Activated T-cell treated with anti-CD3 and anti-CD28 coated beads, Interleukin-2, amount 50 U/mL, for 4 hours (primary cell): ENCODE measurements around the gene DTX2. TPM values are rescaled to one million over a fixed set of nuclear protein-coding genes. Genes with fewer than 3 reads are reported as not detected.
"Not testable (repeated sequence)": the region's sequence is repeated elsewhere in the genome, so short reads cannot be mapped to it uniquely, and the experiment has no call there.

Source experiments
- ATAC-seq, 2 donors: fragments of 200-7000 bp; cut with Tn5 transposase; one replicate each; pipeline ENCODE4 v1.10.0; 2021
- DNase-seq: peaks from one replicate; pipeline ENCODE4 v3.0.0-alpha.2; 2020
- H3K27me3 Mint-ChIP-seq: one replicate; pipeline ENCODE4 v1.8.0; 2021; ENCODE audit warnings: low read depth, mixed read lengths
- H3K36me3 Mint-ChIP-seq: one replicate; pipeline ENCODE4 v1.8.0; 2022; ENCODE audit warnings: mixed read lengths; ENCODE audit not compliant: insufficient read depth
- H3K4me1 Mint-ChIP-seq: one replicate; pipeline ENCODE4 v1.8.0; 2021; ENCODE audit warnings: low read depth, mixed read lengths
- H3K4me3 Mint-ChIP-seq: one replicate; pipeline ENCODE4 v1.8.0; 2021; ENCODE audit warnings: mild to moderate bottlenecking, moderate library complexity, mixed read lengths
- H3K9me3 Mint-ChIP-seq: one replicate; pipeline ENCODE4 v1.8.0; 2021; ENCODE audit warnings: mixed read lengths
- total RNA-seq, 3 donors: library from RNA; stranded (reverse); gene quantifications; one replicate each; pipeline ENCODE4 v1.2.1, GENCODE V29; 2021

DTX2 gene
- total RNA-seq, 3 donors from 2014 or later: 17.7 to 25.7 (median 21.7) TPM

DNA sequence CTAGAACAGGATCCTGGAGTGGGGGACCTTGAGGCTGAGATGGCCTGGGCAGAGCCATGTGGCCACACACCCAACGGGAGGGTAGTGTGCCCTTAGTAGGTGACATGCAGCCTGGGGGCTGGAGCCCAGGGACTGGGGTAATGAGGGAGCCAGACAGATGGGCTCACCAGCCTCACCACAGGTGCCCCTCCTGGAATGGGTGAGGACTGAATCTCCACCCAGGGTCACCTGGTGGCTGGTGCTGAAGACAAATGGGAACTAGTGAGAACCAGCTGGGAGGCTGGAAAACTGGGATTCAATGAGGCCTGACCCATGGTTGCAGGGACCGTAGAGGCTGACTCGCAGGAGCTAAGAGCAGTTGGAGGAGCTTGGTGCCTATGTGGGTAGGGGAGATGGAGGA lies 30.7 kb upstream of the DTX2 start:
- no peak for DNase-seq
- Mint-ChIP-seq H3K4me3 (no peak overlapping the region), H3K4me1 (no peaks in the 10 kb centered on the region), H3K9me3 (no peaks in the 10 kb centered on the region), H3K36me3 (no peaks in the 10 kb centered on the region), H3K27me3 (no peaks in the 10 kb centered on the region)
- no peak for ATAC-seq

DNA sequence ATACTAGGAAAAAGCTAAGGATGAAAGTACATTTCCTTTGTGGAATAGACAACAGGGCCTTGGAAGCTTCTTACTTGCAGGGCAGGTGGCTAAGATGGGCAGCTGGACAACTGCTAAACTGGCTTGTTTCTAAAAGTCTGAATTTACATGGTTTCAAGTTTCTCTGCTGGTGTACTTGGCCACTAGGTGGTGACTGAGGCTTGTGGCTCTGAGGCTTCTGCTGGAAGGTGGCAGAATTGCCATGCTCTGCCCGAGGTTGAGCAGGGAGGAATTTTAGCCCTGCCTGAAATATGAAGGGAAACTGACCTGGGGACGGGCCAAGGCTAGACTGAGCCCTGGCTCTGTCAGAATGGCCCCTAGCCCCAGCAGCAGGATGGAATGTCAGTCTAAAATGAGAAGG lies 23.6 kb upstream of the DTX2 start:
- not testable (repeated sequence) for H3K9me3 Mint-ChIP-seq, H3K4me1 Mint-ChIP-seq, H3K36me3 Mint-ChIP-seq, H3K27me3 Mint-ChIP-seq, H3K4me3 Mint-ChIP-seq
- ATAC-seq (peak; percentile 70 to 77), DNase-seq (peak; percentile 45)

DNA sequence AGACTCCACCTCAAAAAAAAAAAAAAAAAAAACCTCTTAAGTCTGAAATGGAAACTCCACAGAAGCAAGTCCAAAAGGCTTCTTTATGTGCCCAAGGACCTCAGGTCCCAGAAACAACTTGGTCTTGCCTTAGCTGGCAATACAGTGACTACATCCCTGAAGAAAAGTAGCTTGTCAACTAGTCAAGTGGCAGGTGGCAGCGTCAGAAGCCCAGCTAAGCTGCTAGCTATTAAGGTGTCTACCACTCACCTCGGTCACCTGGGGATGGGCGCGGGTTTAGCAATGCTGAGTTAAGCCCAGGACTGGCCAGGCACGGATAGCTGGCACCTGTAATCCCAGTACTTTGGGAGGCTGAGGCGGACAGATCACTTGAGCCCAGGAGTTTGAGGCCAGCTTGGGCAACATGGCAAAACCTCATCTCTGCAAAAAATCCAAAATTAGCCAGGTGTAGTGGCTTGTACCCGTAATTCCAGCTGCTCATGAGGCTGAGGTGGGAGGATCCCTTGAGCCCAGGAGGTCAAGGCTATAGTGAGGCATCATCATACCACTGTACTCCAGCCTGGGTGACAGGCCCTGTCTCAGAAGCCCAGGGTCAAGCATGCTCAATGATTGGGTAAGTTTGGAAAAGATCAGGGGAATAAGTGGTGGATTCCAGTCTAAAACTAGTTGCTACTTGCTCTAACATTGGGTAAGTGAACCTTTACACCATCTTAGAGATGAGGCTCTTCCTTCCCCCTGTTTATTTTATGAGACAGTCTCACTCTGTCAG lies 22.2 kb upstream of the DTX2 start:
- H3K4me1 Mint-ChIP-seq, DNase-seq, H3K27me3 Mint-ChIP-seq, H3K9me3 Mint-ChIP-seq, H3K4me3 Mint-ChIP-seq, ATAC-seq, H3K36me3 Mint-ChIP-seq: not testable (repeated sequence)

DNA sequence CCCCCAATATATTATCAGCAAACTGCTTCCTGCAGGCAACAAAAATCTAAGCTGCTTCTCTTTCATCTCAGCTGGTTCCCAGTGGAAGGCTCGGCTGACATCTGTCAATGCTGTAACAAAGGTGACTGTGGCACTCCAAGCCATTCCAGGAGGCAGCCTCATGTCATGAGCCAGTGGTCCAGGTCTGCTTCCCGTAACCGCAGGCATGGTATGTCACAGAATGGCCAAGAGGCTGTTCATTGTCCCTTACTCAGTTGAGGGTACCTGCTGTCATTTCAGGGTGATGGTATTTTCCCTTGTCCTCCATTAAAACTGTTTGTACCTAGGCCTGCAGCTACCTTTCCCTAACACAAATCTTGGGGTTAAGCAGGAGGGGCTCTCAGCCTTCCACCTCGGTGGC lies 21.1 kb upstream of the DTX2 start:
- DNase-seq, H3K9me3 Mint-ChIP-seq, H3K4me3 Mint-ChIP-seq, H3K27me3 Mint-ChIP-seq, H3K36me3 Mint-ChIP-seq, ATAC-seq: not testable (repeated sequence)
- peaks cover 11% of the 10 kb centered on the region for H3K4me1 Mint-ChIP-seq

DNA sequence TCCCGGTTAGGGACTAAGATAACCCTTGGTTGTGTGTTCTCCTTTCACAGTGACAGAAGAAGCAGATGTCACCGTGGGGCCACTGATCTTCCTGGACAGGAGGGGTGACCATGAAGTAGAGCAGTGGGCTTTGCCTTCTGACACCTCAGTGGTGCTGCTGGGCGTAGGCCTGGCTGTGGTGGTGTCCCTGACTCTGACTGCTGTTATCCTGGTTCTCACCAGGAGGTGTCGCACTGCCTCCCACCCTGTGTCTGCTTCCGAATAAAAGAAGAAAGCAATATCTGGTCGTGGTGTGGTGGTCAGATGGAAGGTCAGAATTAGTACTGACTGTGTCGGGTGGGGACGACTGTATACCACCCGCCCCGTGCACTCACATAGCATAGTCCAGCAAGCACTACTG lies 19.7 kb upstream of the DTX2 start:
- H3K36me3 Mint-ChIP-seq, H3K27me3 Mint-ChIP-seq, H3K4me3 Mint-ChIP-seq, H3K9me3 Mint-ChIP-seq, DNase-seq: not testable (repeated sequence)
- peak; percentile 54 to 62 for ATAC-seq
- peaks cover 13% of the 10 kb centered on the region for H3K4me1 Mint-ChIP-seq

DNA sequence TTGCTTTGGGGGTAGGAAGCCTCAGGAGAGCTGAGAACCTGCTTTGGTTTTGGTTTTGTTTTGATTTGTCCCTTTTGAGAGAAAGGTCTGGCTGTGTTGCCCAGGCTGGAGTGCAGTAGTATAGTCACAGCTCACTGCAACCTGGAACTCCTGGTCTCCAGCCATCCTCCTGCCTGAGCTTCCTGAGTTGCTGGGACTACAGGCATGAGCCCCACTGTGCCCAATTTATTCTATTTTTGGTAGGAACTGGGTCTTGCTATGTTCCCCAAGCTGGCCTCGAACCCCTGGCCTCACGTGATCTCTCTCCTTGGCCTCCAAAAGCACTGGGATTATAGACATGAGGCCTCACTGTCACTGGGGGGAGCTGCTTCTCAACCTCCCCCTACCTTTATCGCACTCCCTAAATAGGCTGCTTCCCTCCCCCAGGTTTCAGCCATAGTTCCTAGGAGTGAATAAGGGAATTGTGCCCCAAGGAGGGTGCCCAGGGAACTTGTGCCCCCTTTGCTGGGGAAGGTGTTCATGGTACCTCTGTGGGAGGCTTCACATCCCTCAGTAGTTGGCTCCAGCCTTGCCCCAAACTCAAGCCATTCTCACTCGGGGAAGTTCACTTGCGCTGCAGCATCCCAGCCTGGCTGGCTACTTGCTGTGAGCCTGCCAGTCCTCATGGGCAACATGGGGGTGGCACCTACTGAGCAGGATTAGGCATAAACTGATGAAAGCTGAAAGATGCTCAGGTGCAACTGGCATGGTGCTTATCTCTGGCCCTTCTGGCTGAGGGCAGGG lies 18.7 kb upstream of the DTX2 start:
- not testable (repeated sequence) for DNase-seq, H3K27me3 Mint-ChIP-seq, H3K4me3 Mint-ChIP-seq, H3K36me3 Mint-ChIP-seq, H3K9me3 Mint-ChIP-seq, ATAC-seq
- peaks cover 13% of the 10 kb centered on the region for H3K4me1 Mint-ChIP-seq

DNA sequence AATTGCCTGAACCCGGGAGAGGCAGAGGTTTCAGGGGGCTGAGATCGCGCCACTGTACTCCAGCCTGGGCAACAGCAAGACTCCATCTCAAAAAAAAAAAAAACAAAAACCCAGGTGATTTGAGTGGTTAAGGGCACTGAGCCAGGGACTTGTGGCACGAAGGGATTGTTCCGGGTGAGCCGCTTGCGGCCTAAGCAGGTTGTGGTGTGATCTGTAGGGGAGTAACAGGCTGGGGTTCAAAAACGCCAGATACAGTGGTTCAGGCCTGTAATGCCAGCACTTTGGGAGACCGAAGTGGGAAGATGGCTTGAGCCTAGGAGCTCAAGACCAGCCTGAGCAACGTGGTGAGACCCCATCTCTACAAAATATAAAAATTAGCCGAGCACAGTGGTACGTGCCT lies 17.7 kb upstream of the DTX2 start:
- ATAC-seq: peak; percentile 39 to 52
- not testable (repeated sequence) for H3K36me3 Mint-ChIP-seq, H3K4me3 Mint-ChIP-seq, H3K27me3 Mint-ChIP-seq, DNase-seq, H3K9me3 Mint-ChIP-seq
- H3K4me1 Mint-ChIP-seq: peaks cover 13% of the 10 kb centered on the region

DNA sequence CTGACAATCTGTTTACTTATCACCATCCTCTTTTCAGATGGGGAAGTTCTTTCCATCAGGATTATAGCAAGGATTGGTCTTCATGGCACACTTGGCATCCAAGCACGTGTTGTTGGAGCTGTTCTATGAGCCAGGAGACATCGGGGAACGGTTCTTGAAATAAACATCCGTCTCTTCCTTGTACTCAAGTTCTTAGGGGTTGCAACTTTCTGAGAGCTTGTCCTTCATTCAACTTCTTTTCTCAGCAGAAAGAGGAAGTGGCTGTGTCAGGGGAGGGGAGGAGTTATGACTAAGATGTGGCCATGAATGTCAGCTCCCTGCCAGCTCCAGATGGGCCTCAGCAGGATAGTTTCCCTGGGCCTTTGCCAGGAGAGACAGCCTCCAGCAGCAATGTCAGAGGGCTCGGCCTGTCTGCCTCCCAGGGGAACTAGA lies 15.9 kb upstream of the DTX2 start:
- DNase-seq, H3K27me3 Mint-ChIP-seq, H3K9me3 Mint-ChIP-seq, H3K36me3 Mint-ChIP-seq, H3K4me3 Mint-ChIP-seq: not testable (repeated sequence)
- peaks cover 13% of the 10 kb centered on the region for H3K4me1 Mint-ChIP-seq
- ATAC-seq: peak; percentile 71

DNA sequence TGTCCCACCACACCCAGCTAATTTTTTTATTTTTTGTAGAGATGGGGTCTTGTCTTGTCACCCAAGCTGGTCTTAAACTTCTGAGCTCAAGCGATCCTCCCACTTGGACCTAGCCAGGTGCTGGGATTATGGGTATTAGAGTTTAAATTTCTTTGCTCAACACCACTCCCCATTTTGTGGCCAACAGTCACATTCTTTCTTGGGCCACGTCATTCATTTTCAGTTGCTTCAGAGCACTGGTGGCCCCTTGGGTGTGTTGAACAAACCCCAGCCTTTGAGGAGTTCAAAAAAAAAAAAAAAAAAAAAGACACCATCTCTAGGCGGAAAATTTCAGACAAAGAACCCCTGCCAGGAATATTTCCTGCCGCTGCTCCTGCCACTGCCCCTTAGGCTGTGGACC lies 4.5 kb upstream of the DTX2 start:
- not testable (repeated sequence) for H3K4me1 Mint-ChIP-seq, H3K9me3 Mint-ChIP-seq, H3K36me3 Mint-ChIP-seq, ATAC-seq, H3K4me3 Mint-ChIP-seq, DNase-seq, H3K27me3 Mint-ChIP-seq

DNA sequence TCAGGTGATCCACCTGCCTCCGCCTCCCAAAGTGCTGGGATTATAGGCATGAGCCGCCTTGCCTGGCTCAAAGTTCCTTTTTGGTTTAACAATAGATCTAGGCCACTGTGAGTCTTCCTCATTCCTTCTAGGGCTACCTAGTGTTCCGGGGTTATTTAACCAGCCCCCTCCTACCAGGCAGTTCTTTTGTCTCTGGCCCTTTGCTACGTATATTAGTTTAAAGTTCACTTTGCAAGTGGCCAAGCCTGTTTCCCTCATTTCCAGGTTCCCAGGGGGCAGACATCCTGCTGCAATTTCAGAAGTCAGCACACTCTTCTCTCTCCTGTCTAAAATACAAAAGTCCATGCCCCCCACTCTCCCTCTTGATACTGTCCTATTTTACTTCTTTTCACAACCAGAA lies 3.0 kb upstream of the DTX2 start:
- H3K36me3 Mint-ChIP-seq: not testable (repeated sequence)

DNA sequence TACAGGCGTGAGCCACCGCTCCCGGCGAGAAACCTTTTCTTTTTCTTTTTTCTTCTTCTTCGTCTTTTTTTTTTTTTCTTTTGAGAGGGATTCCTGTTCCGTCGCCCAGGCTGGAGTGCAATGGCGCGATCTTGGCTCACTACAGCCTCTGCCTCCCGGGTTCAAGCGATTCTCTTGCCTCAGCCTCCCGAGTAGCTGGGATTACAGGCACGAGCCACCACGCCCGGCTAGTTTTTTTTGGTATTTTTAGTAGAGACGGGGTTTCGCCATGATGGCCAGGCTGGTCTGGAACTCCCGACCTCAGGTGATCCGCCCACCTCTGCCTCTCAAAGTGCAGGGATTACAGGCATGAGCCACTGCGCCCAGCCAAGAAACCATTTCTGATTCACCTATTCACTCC lies 742 bp upstream of the DTX2 start:
- H3K9me3 Mint-ChIP-seq, ATAC-seq, H3K36me3 Mint-ChIP-seq, DNase-seq, H3K27me3 Mint-ChIP-seq, H3K4me1 Mint-ChIP-seq, H3K4me3 Mint-ChIP-seq: not testable (repeated sequence)

More for the DNA sequence above, 3.0 kb upstream of the DTX2 start:
- H3K4me3 Mint-ChIP-seq, H3K27me3 Mint-ChIP-seq, H3K4me1 Mint-ChIP-seq, DNase-seq, H3K9me3 Mint-ChIP-seq, ATAC-seq: not testable (repeated sequence)

DNA sequence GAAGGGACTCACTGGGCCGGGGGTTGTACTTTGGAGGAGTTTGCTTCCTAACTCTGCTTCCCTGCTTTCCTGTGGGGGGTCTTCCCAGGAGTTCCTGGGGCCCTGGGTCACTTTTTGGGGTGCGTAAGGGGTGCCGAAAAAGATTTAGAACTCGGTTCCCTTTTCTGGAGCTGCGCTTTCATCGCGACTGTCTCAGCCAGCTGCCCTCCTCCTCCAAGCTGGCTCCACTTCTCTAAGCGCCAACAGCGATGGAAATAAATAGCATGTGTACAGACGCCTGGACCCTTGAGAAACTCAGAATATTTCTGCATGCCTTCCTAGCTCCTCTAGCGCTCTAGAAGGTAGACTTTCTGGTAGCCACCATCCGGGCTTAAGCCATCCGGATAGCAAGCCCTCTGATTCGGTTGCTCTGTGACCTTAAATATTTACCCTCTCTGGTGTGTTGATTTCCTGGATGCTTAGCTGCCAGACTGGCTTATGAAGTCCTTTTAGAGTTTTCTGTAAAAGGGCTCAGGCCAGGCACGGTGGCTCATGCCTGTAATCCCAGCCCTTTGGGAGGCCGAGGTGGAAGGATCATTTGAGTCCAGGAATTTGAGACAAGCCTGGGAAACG lies 868 bp downstream of the DTX2 start:
- H3K27me3 Mint-ChIP-seq, H3K9me3 Mint-ChIP-seq, ATAC-seq, DNase-seq, H3K36me3 Mint-ChIP-seq, H3K4me1 Mint-ChIP-seq, H3K4me3 Mint-ChIP-seq: not testable (repeated sequence)

DNA sequence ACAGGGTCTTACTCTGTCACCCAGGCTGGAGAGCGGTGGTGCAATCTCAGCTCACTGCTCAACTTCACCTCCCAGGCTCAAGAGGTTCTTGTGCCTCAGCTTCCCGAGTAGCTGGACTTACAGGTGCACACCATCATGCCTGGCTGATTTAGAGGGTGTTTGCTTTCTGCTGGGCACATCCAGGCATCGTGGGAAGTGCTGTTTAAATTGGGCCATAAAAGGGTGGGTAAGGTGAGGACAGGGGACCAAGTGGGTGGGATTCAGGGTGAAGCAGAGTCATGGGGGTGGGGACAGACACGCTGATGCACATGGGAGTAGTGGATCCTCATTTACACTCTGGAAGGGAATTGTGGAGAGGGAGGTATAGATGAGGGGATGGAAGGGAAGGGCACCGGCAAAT lies 3.5 kb downstream of the DTX2 start:
- not testable (repeated sequence) for H3K4me3 Mint-ChIP-seq, H3K4me1 Mint-ChIP-seq, H3K27me3 Mint-ChIP-seq, H3K36me3 Mint-ChIP-seq, DNase-seq, ATAC-seq, H3K9me3 Mint-ChIP-seq

DNA sequence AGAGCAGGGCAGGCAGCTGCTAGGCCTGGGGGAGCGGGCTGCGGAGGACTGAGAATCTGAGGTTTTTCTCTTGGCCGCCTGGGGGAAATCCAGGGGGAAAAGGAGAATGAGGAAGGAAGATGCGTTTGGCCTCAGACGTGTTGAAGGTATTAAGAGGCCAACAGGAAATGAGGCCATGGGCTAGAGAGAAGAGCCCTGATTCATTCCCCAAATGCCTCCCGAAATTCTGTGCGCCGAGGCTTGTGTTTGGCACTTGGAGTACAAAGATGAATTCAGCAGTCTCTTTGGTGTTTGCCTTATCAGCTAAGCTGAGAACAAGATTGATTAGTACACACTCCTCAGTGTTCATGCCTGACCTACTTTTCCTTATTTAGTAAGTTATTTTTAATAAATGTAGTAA lies 4.4 kb downstream of the DTX2 start:
- not testable (repeated sequence) for H3K36me3 Mint-ChIP-seq, H3K27me3 Mint-ChIP-seq, H3K4me1 Mint-ChIP-seq

More for the DNA sequence above, 4.4 kb downstream of the DTX2 start:
- DNase-seq, H3K4me3 Mint-ChIP-seq, H3K9me3 Mint-ChIP-seq, ATAC-seq: not testable (repeated sequence)
